Measurements from ENCODE around the gene MDFIC2. TPM values are rescaled to one million over a fixed set of nuclear protein-coding genes. Genes with fewer than 3 reads are reported as not detected.
A peak's percentile ranks its signal among the peaks of the same experiment; 100 is the strongest.

Gene MDFIC2
- total and polyA plus RNA-seq, 7 donors = not detected

DNA sequence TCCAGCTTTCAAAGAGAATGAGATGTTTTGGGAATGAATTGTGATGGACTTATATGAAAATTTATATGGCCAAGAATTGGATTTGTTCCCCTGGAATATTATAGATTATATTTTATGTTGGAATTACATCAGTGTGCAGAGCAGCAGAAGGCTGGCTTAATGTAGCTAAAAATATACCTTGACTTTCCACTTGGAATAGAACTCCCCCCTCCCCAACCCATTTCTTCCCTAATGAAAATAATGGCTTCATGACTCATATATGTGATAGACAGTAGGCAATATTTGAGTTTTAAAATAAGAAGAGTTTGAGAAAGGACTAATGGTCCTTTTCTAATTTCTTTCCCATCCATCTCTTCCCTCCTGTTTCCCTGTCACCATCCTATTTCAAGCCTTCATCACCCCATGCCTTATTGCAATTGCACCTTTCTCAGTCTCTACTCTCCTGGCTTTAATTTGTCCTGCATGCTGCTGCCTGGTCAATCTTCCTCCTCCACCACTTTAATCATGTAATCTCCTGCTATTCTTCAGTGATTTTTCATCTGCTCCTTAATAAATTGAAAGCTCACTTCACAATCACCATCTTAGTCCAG is 122.5 kb downstream of the MDFIC2 start:
- DNase-seq = no peak
- Histone ChIP-seq H3K27me3 (no peaks in the 10 kb centered on the region), H3K27ac (no peak overlapping the region), H3K4me3 (no peak overlapping the region), H3K36me3 (no peaks in the 10 kb centered on the region), H3K9me3 (no peaks in the 10 kb centered on the region), H3K4me1 (no peaks in the 10 kb centered on the region)
- TF ChIP-seq EP300 (IDR thresholded peaks at IDR 0.05) (no peak), POLR2AphosphoS5 (IDR thresholded peaks at IDR 0.05) (no peak), POLR2A (IDR thresholded peaks at IDR 0.05) (no peak)
- TF ChIP-seq, protein P1, sequence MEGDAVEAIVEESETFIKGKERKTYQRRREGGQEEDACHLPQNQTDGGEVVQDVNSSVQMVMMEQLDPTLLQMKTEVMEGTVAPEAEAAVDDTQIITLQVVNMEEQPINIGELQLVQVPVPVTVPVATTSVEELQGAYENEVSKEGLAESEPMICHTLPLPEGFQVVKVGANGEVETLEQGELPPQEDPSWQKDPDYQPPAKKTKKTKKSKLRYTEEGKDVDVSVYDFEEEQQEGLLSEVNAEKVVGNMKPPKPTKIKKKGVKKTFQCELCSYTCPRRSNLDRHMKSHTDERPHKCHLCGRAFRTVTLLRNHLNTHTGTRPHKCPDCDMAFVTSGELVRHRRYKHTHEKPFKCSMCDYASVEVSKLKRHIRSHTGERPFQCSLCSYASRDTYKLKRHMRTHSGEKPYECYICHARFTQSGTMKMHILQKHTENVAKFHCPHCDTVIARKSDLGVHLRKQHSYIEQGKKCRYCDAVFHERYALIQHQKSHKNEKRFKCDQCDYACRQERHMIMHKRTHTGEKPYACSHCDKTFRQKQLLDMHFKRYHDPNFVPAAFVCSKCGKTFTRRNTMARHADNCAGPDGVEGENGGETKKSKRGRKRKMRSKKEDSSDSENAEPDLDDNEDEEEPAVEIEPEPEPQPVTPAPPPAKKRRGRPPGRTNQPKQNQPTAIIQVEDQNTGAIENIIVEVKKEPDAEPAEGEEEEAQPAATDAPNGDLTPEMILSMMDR (IDR thresholded peaks at IDR 0.05) = no peak
- intact Hi-C loops (cut with DNase I) = no loop called here

DNA sequence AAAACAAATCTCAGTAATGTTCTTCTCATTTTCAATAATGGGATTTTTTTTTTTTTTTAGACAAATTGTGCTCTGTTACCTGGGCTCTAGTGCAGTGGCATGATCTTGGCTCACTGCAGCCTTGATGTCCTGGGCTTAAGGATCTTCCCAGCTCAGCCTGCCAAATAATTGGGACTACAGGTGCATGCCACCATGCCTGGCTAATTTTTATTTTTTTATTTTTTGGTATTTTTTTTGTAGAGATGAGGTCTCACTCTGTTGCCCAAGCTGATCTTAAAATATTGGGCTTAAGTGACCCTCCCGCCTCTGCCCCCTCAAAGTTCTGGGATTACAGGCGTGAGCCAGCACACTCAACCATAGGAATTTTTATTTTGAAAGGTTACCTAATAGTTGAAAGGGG is 126.2 kb downstream of the MDFIC2 start:
- TF ChIP-seq POLR2AphosphoS5 (IDR thresholded peaks at IDR 0.05) (no peak), EP300 (IDR thresholded peaks at IDR 0.05) (no peak), POLR2A (IDR thresholded peaks at IDR 0.05) (no peak)
- TF ChIP-seq, protein P1 (IDR thresholded peaks at IDR 0.05) = no peak
- peaks cover 0 to 19% (median 11%) of the 10 kb centered on the region in 4 donors for H3K4me1 ChIP-seq
- WGBS, 2 donors = 90 to 94% methylated on average over 2 of the region's 2 CpGs
- intact Hi-C loops (cut with DNase I) = no loop called here
- H3K4me3 ChIP-seq = no peak overlapping the region
- no peaks in the 10 kb centered on the region for H3K36me3 ChIP-seq
- H3K27me3 ChIP-seq = no peaks in the 10 kb centered on the region
- no peaks in the 10 kb centered on the region for H3K9me3 ChIP-seq
- no peak overlapping the region for H3K27ac ChIP-seq
- no peak for DNase-seq

DNA sequence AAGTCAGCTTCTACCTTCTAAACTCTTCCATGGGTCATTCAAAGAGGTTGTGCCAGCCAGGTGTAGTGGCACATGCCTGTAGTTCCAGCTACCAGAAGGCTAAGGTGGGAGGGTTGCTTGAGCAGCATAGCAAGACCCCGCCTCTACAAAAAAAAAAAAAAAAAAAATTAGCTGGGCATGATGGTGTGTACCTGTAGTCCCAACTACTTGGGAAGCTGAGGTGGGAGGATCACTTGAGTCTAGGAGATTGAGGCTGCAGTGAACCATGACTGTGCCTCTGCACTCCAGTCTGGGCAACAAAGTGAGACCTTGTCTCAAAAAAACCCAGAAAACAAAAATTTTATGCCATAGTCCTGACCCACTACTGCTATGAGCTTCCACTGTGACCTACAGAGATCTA is 126.8 kb downstream of the MDFIC2 start:
- intact Hi-C loops (cut with DNase I) = no loop called here
- no peaks in the 10 kb centered on the region for H3K9me3 ChIP-seq
- H3K4me1 ChIP-seq = peaks cover 0 to 19% (median 11%) of the 10 kb centered on the region in 4 donors
- no peaks in the 10 kb centered on the region for H3K27me3 ChIP-seq
- 84 to 87% methylated on average over 1 of the region's 1 CpG for WGBS, 2 donors
- no peak for TF ChIP-seq EP300 (IDR thresholded peaks at IDR 0.05)
- no peak for TF ChIP-seq POLR2AphosphoS5 (IDR thresholded peaks at IDR 0.05)
- no peak for DNase-seq
- H3K27ac ChIP-seq = no peak overlapping the region
- H3K4me3 ChIP-seq = no peak overlapping the region
- H3K36me3 ChIP-seq = no peaks in the 10 kb centered on the region

DNA sequence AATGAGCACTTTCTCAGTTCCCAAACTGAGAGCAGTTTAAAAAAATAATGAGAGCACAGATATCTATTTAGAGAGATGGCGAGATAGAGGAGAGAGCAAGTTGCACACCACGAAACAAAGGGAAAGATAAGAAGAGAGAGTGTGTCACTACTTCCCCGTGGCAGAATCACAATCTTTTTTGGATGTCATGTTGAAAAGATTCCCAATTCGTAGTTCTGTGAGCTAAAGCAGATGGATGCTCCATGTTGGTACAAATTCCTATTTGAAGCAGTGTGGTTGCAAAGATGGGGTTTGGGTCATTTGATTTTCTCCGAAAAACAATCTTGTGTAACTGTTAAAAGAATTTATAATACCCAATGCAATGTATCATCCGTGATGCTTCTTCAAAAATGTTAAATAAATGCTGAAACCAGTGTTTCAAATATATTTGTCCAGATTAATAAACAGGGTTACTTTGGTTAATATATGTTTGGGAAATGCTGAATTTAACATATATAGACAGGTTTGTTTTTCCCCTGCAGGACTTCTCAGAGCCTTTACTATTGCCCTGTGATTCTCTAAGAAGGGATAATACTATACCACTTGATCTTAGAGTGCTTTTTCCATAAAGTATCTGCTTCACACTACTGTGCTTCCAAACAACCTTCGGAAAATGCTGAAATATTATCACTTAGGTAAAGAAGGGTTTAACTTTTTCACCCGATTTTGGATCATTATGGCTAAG is 128.5 kb downstream of the MDFIC2 start:
- 86% methylated on average over 8 of the region's 8 CpGs for WGBS, 2 donors
- Histone ChIP-seq H3K36me3 (no peaks in the 10 kb centered on the region), H3K9me3 (no peaks in the 10 kb centered on the region), H3K27ac (no peak overlapping the region), H3K4me1 (peaks cover 0 to 19% (median 11%) of the 10 kb centered on the region in 4 donors), H3K4me3 (no peak overlapping the region), H3K27me3 (no peaks in the 10 kb centered on the region)
- no peak for DNase-seq
- no peak for TF ChIP-seq EP300 (IDR thresholded peaks at IDR 0.05)
- no peak for TF ChIP-seq POLR2AphosphoS5 (IDR thresholded peaks at IDR 0.05)
- no peak for TF ChIP-seq POLR2A (IDR thresholded peaks at IDR 0.05)
- TF ChIP-seq, protein P1 (IDR thresholded peaks at IDR 0.05) = no peak
- intact Hi-C loops (cut with DNase I) = no loop called here

DNA sequence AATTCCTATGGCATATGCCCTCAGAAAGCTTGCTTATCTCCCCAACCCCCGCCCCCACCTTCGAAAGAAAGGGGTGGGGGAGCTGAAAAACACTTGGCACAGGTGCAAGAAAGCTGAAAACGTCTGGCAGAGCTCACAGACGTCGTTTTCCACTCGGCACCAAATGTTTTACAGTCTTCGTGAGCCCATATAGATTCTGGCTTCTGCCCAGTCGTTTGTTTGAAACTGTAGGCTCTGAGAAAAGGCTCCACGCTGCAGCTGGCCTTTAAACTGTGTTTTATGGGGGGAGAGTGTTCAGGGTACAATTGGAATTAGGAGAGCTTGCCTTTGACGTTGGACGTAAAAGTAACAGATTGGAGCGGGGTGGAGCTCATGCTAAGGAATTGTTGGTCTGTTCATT is 130.3 kb downstream of the MDFIC2 start:
- Histone ChIP-seq H3K9me3 (no peaks in the 10 kb centered on the region), H3K27me3 (no peaks in the 10 kb centered on the region), H3K27ac (peak overlapping the region in 3 of 4 donors; percentile 3 to 26 (median 15)), H3K4me3 (no peak overlapping the region), H3K4me1 (peaks cover 0 to 24% (median 16%) of the 10 kb centered on the region in 4 donors), H3K36me3 (no peaks in the 10 kb centered on the region)
- 6 to 32% methylated on average over 12 of the region's 12 CpGs for WGBS, 2 donors
- TF ChIP-seq, protein P1 (IDR thresholded peaks at IDR 0.05) = no peak
- no peak for TF ChIP-seq POLR2A (IDR thresholded peaks at IDR 0.05)
- TF ChIP-seq EP300 (IDR thresholded peaks at IDR 0.05) = no peak
- no peak for TF ChIP-seq POLR2AphosphoS5 (IDR thresholded peaks at IDR 0.05)
- no peak for DNase-seq
- intact Hi-C loops (cut with DNase I) = no loop called here
